HG02938 (cell line): ENCODE results near the gene AIDA.
"Not testable (repeated sequence)": the region's sequence is repeated elsewhere in the genome, so short reads cannot be mapped to it uniquely, and the experiment has no call there.

ENCODE experiments used
- ATAC-seq: cut with Tn5 transposase; IDR thresholded peaks from one replicate; pipeline ENCODE4 v1.9.1; 2021; ENCODE audit warnings: mild to moderate bottlenecking, moderate library complexity; ENCODE audit not compliant: unreplicated experiment

AIDA gene

GRCh38 chr1:222713091-222713961 lies 1.0 kb upstream of the AIDA start:
- ATAC-seq, result peak; percentile 50

DNA sequence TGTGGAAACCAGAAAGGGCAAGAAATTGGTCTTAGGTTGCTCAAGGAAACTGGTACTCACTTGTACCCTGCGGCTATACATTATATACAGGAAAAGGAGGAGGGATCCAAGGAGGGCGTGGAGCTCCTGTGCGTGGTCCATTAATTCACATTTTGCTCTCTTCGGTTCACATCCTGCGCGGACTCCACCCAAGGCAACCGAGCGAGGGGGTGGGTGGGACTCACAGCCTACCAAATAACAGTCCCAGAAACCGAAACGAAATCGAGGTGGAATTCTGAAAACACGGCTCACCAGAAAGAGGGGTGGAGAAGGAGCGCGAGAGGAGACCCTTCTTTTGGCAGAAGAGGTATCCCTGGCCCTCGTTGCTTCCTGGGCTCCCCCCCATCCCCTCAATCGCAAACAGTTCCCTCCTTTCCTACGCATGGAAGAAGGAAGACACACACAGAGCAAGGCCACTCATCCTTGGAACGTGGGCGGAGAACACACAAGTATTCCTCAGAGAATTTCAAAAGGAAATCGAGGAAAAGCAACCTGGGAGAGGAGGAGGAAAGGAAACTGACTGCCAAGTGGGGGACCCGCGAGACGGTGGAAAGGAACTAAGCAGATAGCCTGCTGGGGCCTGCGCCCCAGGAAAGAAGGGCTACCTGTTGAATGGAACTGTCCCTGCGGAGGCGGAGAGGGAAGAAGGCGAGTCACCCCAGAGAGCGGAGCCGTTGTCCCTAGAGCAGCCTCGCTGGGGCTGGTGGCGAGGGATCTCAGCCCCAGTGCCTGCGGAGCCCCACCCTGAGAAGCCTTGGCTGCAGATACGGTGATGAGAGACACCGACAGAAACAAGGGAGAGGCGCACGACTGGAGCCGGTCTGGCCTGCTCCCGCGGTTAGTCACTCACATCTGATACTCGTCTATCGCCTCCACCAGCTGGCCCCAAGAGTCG lies 705 bp downstream of the AIDA start:
- ATAC-seq, result peak; percentile 45

GRCh38 chr1:222709700-222710153 lies 2.6 kb downstream of the AIDA start:
- no peak for ATAC-seq

DNA sequence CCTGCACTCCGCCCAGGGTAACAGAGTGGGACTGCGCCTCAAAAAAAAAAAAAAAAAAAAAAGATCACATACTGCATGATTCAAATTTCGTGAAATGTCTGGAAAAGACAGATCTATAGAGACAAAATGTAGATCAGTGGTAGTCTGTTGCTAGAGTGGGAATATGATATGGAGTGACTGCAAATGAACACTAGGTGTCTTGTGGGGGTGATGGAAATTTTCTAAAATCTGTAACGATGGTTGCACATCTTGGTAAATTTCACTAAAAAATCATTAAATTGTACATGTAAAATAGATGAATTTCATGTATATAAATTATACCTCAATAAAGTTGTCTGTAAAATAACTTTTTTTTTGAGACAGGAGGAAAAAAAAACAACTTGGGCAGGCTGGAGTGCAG lies 5.5 kb downstream of the AIDA start:
- ATAC-seq, result no peak

- no peak for ATAC-seq
Observed at GRCh38 chr1:222704260-222704659, 8.0 kb downstream of the AIDA start.

GRCh38 chr1:222702210-222702609 lies 10.1 kb downstream of the AIDA start:
- no peak for ATAC-seq

- ATAC-seq, result no peak
Observed at GRCh38 chr1:222697826-222698225, 14.5 kb downstream of the AIDA start.

- ATAC-seq, result no peak
Observed at GRCh38 chr1:222697203-222697602, 15.1 kb downstream of the AIDA start.

DNA sequence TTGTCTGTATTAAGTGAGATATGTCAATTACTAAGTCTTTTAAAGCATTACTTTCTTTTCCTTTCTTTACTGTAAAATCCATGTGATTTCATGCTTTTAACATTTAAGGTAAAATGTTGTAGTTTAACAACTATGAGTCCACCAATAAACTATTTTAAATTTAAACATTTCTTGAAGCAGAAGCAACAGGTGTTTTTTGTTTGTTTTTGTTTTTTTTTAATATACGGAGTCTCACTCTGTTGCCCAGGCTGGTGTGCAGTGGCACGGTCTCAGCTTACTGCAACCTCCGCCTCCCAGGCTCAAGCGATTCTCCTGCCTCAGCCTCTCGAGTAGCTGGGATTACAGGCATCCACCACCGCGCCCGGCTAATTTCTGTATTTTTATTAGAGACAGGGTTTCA lies 15.6 kb downstream of the AIDA start:
- ATAC-seq, result no peak

DNA sequence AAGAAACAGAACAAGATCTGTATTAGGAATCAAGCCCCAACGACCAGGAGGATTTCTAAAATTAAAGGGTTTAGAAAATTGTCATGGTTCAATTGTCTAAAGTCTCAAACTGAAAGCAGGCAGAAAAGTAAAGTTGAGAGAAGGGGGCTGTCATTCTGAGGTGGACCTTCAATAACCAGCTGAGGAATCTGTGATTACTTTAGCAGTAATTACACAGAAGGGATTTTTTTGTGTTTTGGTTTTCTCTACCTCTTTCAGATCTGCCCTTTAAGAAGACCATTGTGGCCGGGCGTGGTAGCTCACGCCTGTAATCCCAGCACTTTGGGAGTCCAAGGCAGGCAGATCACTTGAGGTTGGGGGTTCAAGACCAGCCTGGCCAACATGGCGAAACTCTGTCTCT lies 17.4 kb downstream of the AIDA start:
- ATAC-seq, result no peak

- no peak for ATAC-seq
Observed at GRCh38 chr1:222691016-222691415, 21.3 kb downstream of the AIDA start.

GRCh38 chr1:222680080-222680479 lies 32.2 kb downstream of the AIDA start:
- ATAC-seq, result no peak

- no peak for ATAC-seq
Observed at GRCh38 chr1:222670110-222670509, 42.2 kb downstream of the AIDA start.

GRCh38 chr1:222669107-222669506 lies 43.2 kb downstream of the AIDA start:
- ATAC-seq, result not testable (repeated sequence)

DNA sequence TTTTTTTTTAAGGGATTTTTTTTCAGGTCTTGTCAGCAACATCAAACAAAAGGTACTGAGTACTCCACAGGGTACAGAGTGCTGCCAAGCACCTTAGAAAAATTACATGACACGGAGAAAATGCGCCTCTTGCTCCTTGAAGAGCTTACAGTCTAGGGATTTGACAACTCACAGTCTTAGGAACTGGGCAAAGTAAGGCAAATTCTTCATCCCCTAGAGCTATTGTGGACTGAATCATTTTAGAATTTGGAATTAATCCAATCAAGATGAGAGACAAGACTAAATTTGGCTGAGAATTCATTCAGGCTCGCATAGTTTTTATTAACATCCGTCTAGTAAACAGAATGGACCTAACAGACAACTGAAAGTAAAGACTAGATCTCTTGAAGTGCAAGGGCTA lies 44.1 kb downstream of the AIDA start:
- ATAC-seq, result not testable (repeated sequence)

DNA sequence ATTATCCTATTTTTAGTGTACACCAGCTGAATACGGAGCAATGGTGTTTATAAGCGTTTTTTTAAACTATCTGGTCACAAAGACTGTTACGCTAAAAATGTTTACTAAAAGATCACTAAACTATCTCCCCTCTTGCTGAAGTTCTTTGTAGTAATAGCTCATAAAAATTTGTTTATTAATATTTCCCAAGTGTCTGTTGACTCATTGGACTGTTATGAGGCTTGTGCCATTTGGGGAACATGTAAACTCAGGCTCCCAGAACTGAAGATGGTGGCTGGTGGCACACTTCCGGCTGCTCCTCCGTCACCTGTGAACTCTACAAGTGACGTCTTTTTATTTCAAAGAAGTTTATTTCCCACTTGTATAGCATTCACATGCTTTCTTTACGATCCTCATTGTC lies 46.3 kb downstream of the AIDA start:
- no peak for ATAC-seq

DNA sequence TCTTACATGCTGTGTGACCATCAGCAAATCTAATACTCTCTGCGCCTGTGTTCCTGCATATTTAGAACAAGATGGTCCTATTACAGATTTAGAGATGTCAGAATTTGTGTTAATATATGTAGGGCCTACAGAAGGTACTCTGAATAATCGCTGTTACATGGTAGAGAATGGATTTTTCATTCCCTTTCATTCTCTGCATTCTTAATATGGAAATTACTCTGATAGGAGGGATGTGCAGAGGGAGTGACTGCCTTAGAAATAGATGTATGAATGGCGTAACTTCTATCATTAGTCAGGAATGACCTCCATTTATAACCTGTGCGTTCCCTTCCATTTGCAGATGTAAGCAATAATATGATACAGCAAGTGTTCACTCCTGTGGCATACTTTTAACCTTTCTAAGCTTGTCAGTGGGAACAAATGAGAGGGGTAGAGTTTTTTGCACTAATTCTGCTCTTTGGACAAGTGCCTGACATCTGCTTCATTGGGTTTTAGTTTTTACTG lies 48.8 kb downstream of the AIDA start:
- ATAC-seq, result no peak

- no peak for ATAC-seq
Observed at GRCh38 chr1:222657899-222658298, 54.4 kb downstream of the AIDA start.

DNA sequence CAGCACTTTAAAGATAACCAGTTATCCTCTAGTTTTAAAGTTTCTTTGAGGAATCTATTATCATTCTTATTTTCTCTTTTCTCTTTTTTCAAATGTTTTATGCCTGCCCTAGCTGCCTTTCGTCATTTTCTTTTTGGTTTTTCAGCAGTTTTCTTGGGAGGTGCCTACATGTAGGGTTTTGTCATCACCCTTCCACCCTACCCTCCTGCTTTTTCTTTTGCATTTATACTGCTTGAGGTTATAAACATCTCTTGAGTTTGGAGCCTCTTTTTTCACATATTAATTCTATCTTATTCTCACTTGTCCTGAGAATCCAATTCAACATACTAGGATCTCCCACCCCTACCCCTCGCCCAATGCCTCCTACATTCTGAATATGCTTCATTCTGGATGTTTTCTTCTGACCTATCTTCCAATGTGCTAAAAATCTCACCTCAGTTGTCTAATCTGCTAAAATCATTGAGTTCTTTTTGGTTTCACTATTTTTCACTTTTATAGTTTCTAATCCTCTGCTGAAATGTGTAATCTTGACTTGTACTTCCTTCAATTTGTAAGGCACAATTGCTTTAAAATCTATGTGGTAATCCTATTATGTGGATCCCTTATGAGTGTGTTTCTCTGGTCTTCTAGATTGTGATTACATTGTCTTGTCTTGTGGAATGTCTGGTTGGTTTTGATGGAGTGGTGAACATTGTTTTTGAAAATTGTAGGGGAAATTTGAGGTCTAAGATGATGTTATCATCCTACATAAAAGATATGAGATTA lies 55.7 kb downstream of the AIDA start:
- no peak for ATAC-seq

GRCh38 chr1:222654849-222655248 lies 57.4 kb downstream of the AIDA start:
- ATAC-seq, result peak; percentile 91
